Esophagus squamous epithelium (tissue), 4 donors: ENCODE results near the gene PLXNB1.

Experiments used
- POLR2A ChIP-seq, 4 donors: fragments of 450-650 bp; IDR thresholded peaks; one replicate each; pipeline ENCODE4 v1.6.1; 2017; ENCODE audit warnings: antibody characterized with exemption in 4 of 4, mild to moderate bottlenecking in 4 of 4, moderate library complexity in 3 of 4
- TF ChIP-seq, protein P1 (sequence below), 6 experiments: fragments of 450-650 bp in 4 of 6; fragments of 200-600 bp in 2 of 6; sonication (generic) in 2 of 6; IDR thresholded peaks; one replicate each; pipeline ENCODE4 v1.5.1; 2016 to 2019; ENCODE audit warnings: antibody characterized with exemption in 6 of 6, mild to moderate bottlenecking in 4 of 6, moderate library complexity in 4 of 6

DNA sequence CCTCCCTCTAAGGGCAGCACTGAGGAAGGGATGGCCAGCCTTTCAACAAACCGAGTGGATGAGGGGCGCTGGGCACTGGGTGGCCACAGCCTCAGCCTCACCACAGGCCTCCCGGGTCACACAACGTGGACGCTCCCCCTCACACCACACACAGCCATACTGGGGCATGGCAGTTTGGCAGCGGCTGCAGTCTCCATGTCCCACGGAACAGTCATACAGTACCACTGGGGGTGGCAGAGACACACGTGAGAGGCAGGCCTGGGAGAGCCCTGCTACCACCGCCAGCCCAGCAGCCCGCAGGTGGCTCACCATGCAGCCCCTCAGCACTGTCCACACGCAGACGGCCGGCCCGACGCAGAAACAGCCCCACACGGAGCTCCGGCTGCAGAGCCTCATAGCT is 11.7 kb downstream of the PLXNB1 start:
- TF ChIP-seq, protein P1, sequence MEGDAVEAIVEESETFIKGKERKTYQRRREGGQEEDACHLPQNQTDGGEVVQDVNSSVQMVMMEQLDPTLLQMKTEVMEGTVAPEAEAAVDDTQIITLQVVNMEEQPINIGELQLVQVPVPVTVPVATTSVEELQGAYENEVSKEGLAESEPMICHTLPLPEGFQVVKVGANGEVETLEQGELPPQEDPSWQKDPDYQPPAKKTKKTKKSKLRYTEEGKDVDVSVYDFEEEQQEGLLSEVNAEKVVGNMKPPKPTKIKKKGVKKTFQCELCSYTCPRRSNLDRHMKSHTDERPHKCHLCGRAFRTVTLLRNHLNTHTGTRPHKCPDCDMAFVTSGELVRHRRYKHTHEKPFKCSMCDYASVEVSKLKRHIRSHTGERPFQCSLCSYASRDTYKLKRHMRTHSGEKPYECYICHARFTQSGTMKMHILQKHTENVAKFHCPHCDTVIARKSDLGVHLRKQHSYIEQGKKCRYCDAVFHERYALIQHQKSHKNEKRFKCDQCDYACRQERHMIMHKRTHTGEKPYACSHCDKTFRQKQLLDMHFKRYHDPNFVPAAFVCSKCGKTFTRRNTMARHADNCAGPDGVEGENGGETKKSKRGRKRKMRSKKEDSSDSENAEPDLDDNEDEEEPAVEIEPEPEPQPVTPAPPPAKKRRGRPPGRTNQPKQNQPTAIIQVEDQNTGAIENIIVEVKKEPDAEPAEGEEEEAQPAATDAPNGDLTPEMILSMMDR (IDR thresholded peaks at IDR 0.05) = no peak
- no peak for TF ChIP-seq POLR2A (IDR thresholded peaks at IDR 0.05)
